Kidney glomerular epithelial cell (primary cell): ENCODE results near the gene CARD11.

ENCODE experiments used
- DNase-seq: peaks from one replicate; lab custom pipeline; 2025; lab: John Stamatoyannopoulos, UW

The CARD11 gene

DNA sequence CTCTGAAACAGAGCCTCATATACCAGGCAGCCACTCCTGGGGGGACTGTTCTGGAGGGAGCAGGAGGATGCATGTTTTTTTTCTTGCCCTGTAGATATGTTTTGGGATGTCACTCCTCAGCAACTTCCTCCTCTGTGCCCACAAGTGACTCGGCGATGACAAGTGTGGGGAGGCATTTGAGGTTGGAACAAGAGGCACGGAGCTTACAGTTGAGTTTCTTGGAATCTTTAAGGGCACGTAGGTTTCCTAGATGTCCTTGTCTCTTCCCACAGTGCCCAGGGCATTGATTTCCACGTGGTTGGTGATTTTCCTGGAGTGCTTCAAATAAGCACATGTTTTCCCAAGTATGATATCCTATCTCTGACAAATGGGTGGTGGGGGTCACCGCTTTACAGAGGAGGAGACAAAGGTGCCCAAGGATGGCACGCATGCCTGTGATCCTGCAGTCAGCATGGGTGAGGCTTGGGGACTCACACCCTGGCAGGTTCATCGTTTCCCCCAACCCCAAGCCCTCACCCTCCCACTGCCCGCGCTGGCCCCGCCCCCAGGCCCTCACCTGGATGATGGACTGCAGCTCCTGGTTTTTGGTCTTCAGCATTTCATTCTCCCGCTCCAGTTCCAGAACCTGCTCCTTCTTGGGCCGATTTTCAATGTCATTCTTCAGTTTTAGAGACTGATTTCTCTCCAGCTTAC is 104.3 kb downstream of the CARD11 start:
- no peak for DNase-seq

GRCh38 chr7:2938514-2939192 is 105.0 kb downstream of the CARD11 start:
- no peak for DNase-seq

DNA sequence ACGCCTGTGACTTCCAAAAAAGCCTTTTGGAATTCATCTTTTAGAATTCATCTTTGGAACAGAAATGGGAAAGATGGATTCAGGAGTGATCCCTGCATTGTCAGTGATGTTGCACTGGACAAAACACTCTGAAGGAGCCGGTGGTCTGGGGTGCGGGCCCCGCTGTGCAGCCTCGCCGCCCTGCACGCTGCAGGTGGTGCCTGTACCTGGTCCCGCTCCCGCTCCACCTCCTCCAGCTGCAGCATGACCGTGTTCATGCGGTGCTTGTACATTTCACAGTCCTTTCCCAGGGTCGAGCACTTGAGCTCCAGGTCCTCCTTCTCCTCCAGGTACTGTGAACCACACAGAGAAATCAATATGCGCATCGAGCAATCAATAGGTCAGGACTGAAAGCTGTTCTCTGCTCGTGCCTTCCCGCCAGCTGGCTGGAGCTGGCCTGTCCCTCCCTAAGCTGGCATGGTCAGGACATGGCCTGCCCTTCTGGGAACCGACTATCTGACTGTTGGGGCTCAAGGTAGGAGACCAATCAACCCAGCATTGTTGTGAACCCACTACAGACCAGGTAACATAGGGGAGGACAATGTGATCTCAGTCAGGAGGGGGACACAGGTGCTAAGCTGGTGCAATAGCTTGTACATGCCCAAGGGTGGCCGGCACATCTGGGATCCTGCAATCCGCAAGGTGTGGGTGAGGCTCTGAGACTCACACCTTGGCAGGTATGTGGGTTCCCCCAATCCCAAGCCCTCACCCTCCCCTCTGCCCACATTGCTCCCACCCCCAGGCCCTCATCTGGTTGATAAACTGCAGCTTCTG is 105.8 kb downstream of the CARD11 start:
- no peak for DNase-seq

- no peak for DNase-seq
These were observed 106.6 kb downstream of the CARD11 start for GRCh38 chr7:2936891-2937580.

- DNase-seq = no peak
These were observed 107.4 kb downstream of the CARD11 start for GRCh38 chr7:2936301-2936700.

- DNase-seq = no peak
These were observed 108.5 kb downstream of the CARD11 start for GRCh38 chr7:2934984-2935740.

GRCh38 chr7:2934211-2934731 is 109.4 kb downstream of the CARD11 start:
- peak; percentile 53 for DNase-seq

GRCh38 chr7:2932402-2933251 is 111.0 kb downstream of the CARD11 start:
- no peak for DNase-seq

DNA sequence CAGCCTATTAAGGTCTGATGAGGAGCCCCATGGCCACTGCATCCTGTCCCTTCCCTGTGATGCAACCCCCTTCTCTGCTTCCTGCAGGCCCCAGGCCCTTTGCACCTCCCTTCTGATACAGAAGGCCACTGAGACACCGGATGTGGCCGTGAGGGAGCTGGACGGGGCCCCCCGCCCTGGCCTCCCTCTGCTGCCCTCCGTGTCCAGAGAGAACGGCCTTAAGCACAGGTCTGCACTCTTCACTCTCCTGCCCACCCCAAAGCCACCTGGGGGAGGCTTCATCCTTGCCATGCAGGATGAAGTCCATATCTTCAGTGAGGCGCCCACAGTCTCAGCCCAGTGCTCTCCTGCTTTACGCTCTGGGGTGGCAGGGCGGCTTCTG is 112.6 kb downstream of the CARD11 start:
- DNase-seq = no peak

DNA sequence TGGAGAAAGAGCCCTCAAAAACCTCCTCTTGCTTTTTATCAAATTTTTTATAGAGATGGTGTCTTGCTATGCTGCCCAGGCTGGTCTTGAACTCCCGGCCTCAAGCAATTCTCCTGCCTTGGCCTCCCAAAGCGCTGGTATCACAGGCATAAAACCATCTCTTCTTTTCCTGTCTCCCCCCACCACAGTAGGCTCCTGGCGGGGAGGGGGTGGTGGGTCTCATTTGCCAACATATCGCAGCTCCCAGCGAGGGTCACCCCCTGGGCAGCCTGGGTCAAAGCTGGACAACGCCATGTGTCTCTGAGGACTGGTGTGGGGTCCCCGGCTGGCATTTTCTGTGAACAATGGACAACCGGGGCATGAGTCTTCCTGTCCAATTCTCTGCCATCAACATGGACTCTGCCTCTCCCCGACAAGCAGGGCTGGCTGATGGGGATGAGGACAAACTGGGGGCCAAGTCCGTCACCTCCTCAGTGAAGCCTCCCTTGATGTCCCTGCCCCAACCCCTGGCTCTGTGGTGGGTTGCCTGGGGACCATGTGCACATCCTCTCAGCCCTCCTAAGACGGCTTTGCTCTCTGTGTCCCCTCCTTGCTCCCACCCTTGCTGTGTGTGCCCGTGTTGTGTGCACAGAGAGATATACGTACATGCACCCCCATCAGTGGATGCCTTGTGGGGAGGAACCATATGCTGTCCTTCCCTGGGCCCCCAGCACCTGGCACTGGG is 113.2 kb downstream of the CARD11 start:
- DNase-seq = no peak

DNA sequence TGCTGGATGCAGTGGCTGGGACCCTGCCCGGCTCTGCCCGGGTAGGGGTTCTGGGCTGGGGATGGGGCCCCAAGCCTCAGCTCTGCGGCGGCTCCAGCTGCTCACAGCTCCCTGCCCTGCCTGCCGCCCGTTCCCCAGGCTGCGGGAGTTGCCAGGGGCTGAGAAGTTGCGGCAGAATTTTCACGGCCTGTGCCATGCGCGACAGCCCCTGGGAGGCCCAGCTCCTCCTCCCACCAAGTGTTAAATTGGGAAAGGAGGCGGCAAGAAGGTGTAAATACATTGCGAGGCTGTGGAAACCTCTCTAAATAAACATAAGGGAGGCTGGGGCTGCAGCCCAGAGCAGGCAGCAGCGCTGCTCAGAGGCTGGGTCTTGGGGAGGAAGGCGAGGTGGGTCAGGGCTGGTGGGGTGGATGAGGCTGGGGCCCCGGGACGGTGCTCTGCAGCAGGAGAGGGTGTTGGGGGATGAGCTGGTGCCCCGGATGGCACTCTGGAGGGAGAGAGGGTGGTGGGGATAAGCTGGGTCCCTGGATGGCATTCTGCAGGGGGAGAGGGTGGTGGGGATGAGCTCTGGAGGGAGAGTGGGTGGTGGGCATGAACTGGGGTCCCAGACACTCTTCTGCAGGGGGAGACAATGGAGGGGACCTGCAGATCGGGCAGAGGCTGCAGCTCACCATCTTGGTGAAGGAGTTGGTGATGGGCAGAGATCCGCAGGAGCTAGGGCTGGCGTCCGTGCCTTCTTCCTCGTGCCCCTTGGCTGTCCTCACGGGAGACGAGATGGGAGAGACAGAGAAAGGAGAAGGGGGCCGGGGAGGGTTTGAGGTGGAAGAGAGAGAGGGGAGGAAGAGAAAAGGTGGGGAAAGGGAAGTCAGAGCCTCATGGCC is 114.1 kb downstream of the CARD11 start:
- DNase-seq = no peak

GRCh38 chr7:2928613-2929311 is 114.9 kb downstream of the CARD11 start:
- DNase-seq = no peak

- DNase-seq = no peak
These were observed 115.4 kb downstream of the CARD11 start for GRCh38 chr7:2928256-2928612.

DNA sequence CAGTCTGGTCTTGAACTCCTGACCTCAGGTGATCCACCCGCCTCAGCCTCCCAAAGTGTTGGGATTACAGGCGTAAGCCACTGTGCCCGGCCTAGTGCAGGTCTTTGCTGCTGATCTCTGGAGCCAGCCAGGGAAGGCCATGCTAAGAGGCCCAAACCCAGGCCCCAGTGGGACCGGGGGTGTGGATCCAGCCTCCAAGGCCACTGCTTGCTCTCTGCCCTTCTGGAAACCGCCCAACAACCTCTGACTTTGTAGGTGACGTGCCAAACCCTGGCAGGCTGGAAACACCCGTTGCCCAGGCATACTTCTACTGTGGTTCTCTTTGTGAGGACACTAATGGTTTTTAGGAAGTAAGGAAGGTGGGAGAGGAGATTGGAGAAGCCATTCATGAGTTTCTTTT is 116.1 kb downstream of the CARD11 start:
- no peak for DNase-seq

- DNase-seq = no peak
These were observed 116.7 kb downstream of the CARD11 start for GRCh38 chr7:2926896-2927405.

DNA sequence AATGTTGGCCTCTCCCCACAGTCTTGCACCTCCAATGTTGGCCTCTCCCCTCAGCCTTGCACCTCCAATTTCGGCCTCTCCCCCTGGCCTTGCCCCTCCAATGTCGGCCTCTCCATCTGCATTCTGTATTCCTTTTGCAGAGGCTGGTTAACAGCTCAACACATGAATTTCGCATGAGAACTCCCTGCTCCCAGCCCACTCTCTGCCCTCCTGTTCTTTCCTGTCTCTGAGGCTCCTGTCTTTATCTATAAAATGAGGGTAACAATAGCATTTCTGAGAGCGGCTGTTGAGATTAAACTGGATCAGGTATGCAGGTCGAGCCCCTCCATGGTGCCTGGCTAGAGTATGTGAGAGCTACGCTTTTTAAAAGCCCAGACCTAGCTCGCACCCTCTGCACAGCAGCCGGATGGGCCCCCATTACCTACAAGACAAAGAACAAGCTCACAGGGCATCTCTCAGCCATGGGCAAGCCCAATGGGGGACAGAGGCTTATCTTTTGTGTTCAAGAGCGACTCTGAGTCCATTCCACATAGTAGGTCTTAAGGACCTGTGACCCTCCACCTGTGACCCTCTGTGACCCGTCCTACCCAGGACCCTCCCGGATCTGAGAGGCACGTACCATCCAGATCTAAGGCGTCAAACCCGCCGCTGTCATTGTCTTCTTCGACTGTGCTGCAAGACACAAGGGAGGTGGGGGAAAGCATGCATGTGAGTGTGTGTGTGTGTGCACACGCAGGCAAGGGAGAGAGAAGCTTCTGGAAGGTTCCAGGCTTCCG is 117.4 kb downstream of the CARD11 start:
- no peak for DNase-seq
